H1 (cell line): Measurements from ENCODE around the gene KCNG3. TPM values are rescaled to one million over a fixed set of nuclear protein-coding genes. Genes with fewer than 3 reads are reported as not detected.

ENCODE experiments used
- CTCF ChIA-PET: fragments of 300-600 bp; sonication (Branson Sonifier 250); formaldehyde crosslinking; loops from one replicate; lab custom pipeline; 2021; ENCODE audit not compliant: partially characterized antibody; lab: Charles Lee
- POLR2A ChIA-PET: fragments of 300-600 bp; sonication (Branson Sonifier 250); formaldehyde crosslinking; loops from one replicate; lab custom pipeline; 2021; ENCODE audit warnings: inconsistent platforms; ENCODE audit not compliant: partially characterized antibody; lab: Charles Lee
- DNase-seq, 2 experiments: peaks; one replicate each; pipeline versions ENCODE4 v3.0.0 to v3.0.0-alpha.2; 2010 to 2022; ENCODE audit warnings: low spot score in 2 of 2, low read depth in 1 of 2, mixed read lengths in 1 of 2
- FAIRE-seq: peaks from 2 replicates; lab custom pipeline; 2011; peaks lifted over from hg19 to GRCh38; lab: Jason Lieb, UNC
- H2AFZ ChIP-seq: 2 replicates; pipeline ENCODE4 v1.8.1; 2012; ENCODE audit warnings: low read length, inconsistent platforms
- H2AK5ac ChIP-seq: 2 replicates; pipeline ENCODE4 v1.6.1; 2013; ENCODE audit warnings: low read depth, low read length
- H2BK120ac ChIP-seq: replicated peaks from 2 replicates; pipeline ENCODE3; 2013; ENCODE audit warnings: low read depth, low read length, inconsistent platforms
- H2BK12ac ChIP-seq: 2 replicates; pipeline ENCODE4 v1.6.1; 2013; ENCODE audit warnings: low read depth, low read length
- H2BK15ac ChIP-seq: 2 replicates; pipeline ENCODE4 v1.6.1; 2013; ENCODE audit warnings: low read length
- H2BK20ac ChIP-seq: 2 replicates; pipeline ENCODE4 v1.6.1; 2013; ENCODE audit warnings: low read length
- H2BK5ac ChIP-seq: 2 replicates; pipeline ENCODE4 v1.6.1; 2013; ENCODE audit warnings: low read depth, low read length
- H3K14ac ChIP-seq: 2 replicates; pipeline ENCODE4 v1.6.1; 2013; ENCODE audit warnings: inconsistent platforms; ENCODE audit not compliant: insufficient read length
- H3K18ac ChIP-seq: 2 replicates; pipeline ENCODE4 v1.6.1; 2013; ENCODE audit warnings: low read length; ENCODE audit errors: extremely low read depth
- H3K23ac ChIP-seq: 2 replicates; pipeline ENCODE4 v1.6.1; 2013; ENCODE audit warnings: inconsistent platforms; ENCODE audit not compliant: insufficient read length
- H3K23me2 ChIP-seq: 2 replicates; pipeline ENCODE4 v1.6.1; 2013; ENCODE audit warnings: low read depth, low read length
- H3K27ac ChIP-seq: 2 replicates; pipeline ENCODE4 v1.6.1; 2011; ENCODE audit warnings: low read depth, low read length, inconsistent platforms
- H3K27me3 ChIP-seq, 4 experiments: replicated peaks in 1 of 4; 1 replicate in 1 of 4; 2 replicates in 3 of 4; pipeline versions ENCODE4 v1.6.1 to v1.8.1; 2011 to 2013; ENCODE audit warnings: low read length in 3 of 4, mild to moderate bottlenecking in 3 of 4, inconsistent platforms in 2 of 4, mixed read lengths in 2 of 4, moderate library complexity in 1 of 4; ENCODE audit not compliant: control insufficient read depth in 3 of 4, insufficient read depth in 3 of 4; ENCODE audit errors: extremely low read depth in 1 of 4
- H3K36me3 ChIP-seq, 4 experiments: 2 replicates each; pipeline versions ENCODE4 v1.6.1 to v1.8.1; 2011 to 2013; ENCODE audit warnings: mild to moderate bottlenecking in 4 of 4, low read length in 3 of 4, moderate library complexity in 2 of 4, control low read depth in 1 of 4, inconsistent platforms in 1 of 4; ENCODE audit not compliant: insufficient read depth in 4 of 4, control insufficient read depth in 2 of 4
- H3K4ac ChIP-seq: replicated peaks from 2 replicates; pipeline ENCODE3; 2013; ENCODE audit warnings: low read length, low read depth, mixed read lengths, inconsistent platforms; ENCODE audit not compliant: insufficient read length
- H3K4me1 ChIP-seq, 4 experiments: replicated peaks in 1 of 4; 1 replicate in 1 of 4; 2 replicates in 3 of 4; pipeline versions ENCODE4 v1.6.1 to v1.8.1; 2011 to 2013; ENCODE audit warnings: low read length in 3 of 4, inconsistent platforms in 2 of 4, mixed read lengths in 1 of 4; ENCODE audit not compliant: insufficient read depth in 4 of 4, control insufficient read depth in 3 of 4
- H3K4me2 ChIP-seq, 2 experiments: 2 replicates each; pipeline versions ENCODE4 v1.6.1 to v1.8.1; 2011 to 2013; ENCODE audit warnings: low read depth in 2 of 2, low read length in 2 of 2, control low read depth in 1 of 2, inconsistent platforms in 1 of 2, mild to moderate bottlenecking in 1 of 2; ENCODE audit not compliant: insufficient read depth in 1 of 2
- H3K4me3 ChIP-seq, 4 experiments: fragments of 200-600, 300-600 bp in 1 of 4; sonication (generic), shearing (Covaris generic), sonication (Bioruptor Twin) in 1 of 4; 2 replicates each; pipeline versions ENCODE4 v1.5.1 to v1.8.1; 2011 to 2016; ENCODE audit warnings: low read length in 4 of 4, low read depth in 3 of 4, control low read depth in 2 of 4, inconsistent platforms in 2 of 4, mild to moderate bottlenecking in 2 of 4, mixed read lengths in 1 of 4, moderate library complexity in 1 of 4; ENCODE audit not compliant: insufficient read depth in 2 of 4; ENCODE audit errors: extremely low read depth in 1 of 4
- H3K56ac ChIP-seq: replicated peaks from 2 replicates; pipeline ENCODE3; 2013; ENCODE audit warnings: low read depth, mild to moderate bottlenecking, mixed read lengths, low read length, inconsistent platforms; ENCODE audit not compliant: insufficient read length
- H3K79me1 ChIP-seq: 2 replicates; pipeline ENCODE4 v1.6.1; 2013; ENCODE audit warnings: low read depth, low read length, control low read depth
- H3K79me2 ChIP-seq, 2 experiments: 2 replicates each; pipeline versions ENCODE4 v1.6.1 to v1.8.1; 2012 to 2013; ENCODE audit warnings: low read length in 2 of 2, mild to moderate bottlenecking in 2 of 2, inconsistent platforms in 1 of 2; ENCODE audit not compliant: insufficient read depth in 2 of 2, control insufficient read depth in 1 of 2
- H3K9ac ChIP-seq, 4 experiments: replicated peaks in 1 of 4; 1 replicate in 1 of 4; 2 replicates in 3 of 4; pipeline versions ENCODE4 v1.6.1 to v1.8.1; 2011 to 2013; ENCODE audit warnings: low read depth in 3 of 4, low read length in 3 of 4, control low read depth in 2 of 4, mild to moderate bottlenecking in 2 of 4, moderate library complexity in 2 of 4, inconsistent platforms in 1 of 4; ENCODE audit errors: extremely low read depth in 1 of 4
- H3K9me3 ChIP-seq, 2 experiments: 2 replicates each; pipeline versions ENCODE4 v1.6.1 to v1.8.1; 2012 to 2013; ENCODE audit warnings: mild to moderate bottlenecking in 2 of 2, moderate library complexity in 2 of 2, control low read depth in 1 of 2, inconsistent platforms in 1 of 2, low read depth in 1 of 2, low read length in 1 of 2, mixed read lengths in 1 of 2; ENCODE audit not compliant: insufficient read depth in 2 of 2
- H4K20me1 ChIP-seq, 2 experiments: replicated peaks in 1 of 2; 2 replicates each; pipeline versions ENCODE3 to v1.8.1; 2011 to 2013; ENCODE audit warnings: inconsistent platforms in 2 of 2, low read length in 2 of 2, mild to moderate bottlenecking in 1 of 2; ENCODE audit not compliant: insufficient read depth in 2 of 2, control insufficient read depth in 1 of 2
- H4K5ac ChIP-seq: 2 replicates; pipeline ENCODE4 v1.6.1; 2013; ENCODE audit warnings: low read length, low read depth, mixed read lengths, inconsistent platforms; ENCODE audit not compliant: insufficient read length
- H4K8ac ChIP-seq: 2 replicates; pipeline ENCODE4 v1.8.0; 2013; ENCODE audit warnings: mild to moderate bottlenecking, moderate library complexity, low read length, inconsistent platforms; ENCODE audit not compliant: insufficient read depth; ENCODE audit errors: extremely low read depth
- H4K91ac ChIP-seq: replicated peaks from 2 replicates; pipeline ENCODE3; 2013; ENCODE audit warnings: low read length, mixed read lengths, inconsistent platforms; ENCODE audit not compliant: insufficient read length
- CREB1 ChIP-seq: IDR thresholded peaks from 2 replicates; pipeline ENCODE4 v1.6.1; 2012; ENCODE audit warnings: inconsistent platforms
- EGR1 ChIP-seq: IDR thresholded peaks from 2 replicates; pipeline ENCODE4 v1.6.1; 2011; ENCODE audit warnings: low read depth, low read length, borderline replicate concordance
- NRF1 ChIP-seq: IDR thresholded peaks from 2 replicates; pipeline ENCODE4 v1.6.1; 2011; ENCODE audit warnings: mild to moderate bottlenecking, low read depth, low read length, improper control_type of control experiment
- RFX5 ChIP-seq: IDR thresholded peaks from 2 replicates; pipeline ENCODE4 v1.6.1; 2011; ENCODE audit warnings: low read depth, low read length, improper control_type of control experiment, borderline replicate concordance
- WGBS, 2 experiments: shearing (Covaris generic) in 1 of 2; methylation state at CpG; one replicate each; pipeline versions ENCODE4 v1.1.6 to v1.1.7; 2013 to 2015; ENCODE audit warnings: low lambda C conversion rate in 2 of 2, mixed read lengths in 2 of 2, inconsistent platforms in 1 of 2, low coverage in 1 of 2, missing lambda C conversion rate in 1 of 2; ENCODE audit not compliant: insufficient replicate concordance in 2 of 2, insufficient coverage in 1 of 2, insufficient read length in 1 of 2; ENCODE audit errors: extremely low coverage in 1 of 2, missing lambda C conversion rate in 1 of 2; 5-methylcytosine and 5-hydroxymethylcytosine counted together
- polyA plus RNA-seq, 7 experiments: library from polyadenylated mRNA; depleted of rRNA in 3 of 7; stranded (reverse) in 5 of 7; unstranded in 2 of 7; fragments of >200 nt in 5 of 7; fragments of 200-250 nt in 2 of 7; gene quantifications; 1 replicate in 5 of 7; 2 replicates in 1 of 7; 4 replicates in 1 of 7; pipeline versions ENCODE4 v1.2.1 to v1.2.3, GENCODE V29; 2011 to 2013; ENCODE audit warnings: missing spikeins in 2 of 7, mixed read lengths in 2 of 7
- total RNA-seq: library from RNA; stranded (reverse); fragmentation: NEBNext Ultra II Directional; extraction: Animal tissue kit (Norgen Biotek cat#: 25700); gene quantifications from 2 replicates; pipeline ENCODE4 v1.2.1, GENCODE V29; 2021

KCNG3 gene
- total and polyA plus RNA-seq, 2 of the 8 experiments (the other 6 are each of a cell fraction or from before 2014, with no cell fraction given) = 8.1 to 21.3 TPM

GRCh38 chr2:42456126-42456839, 37.5 kb downstream of the KCNG3 start:
- Histone ChIP-seq H2AFZ (no peak overlapping the region), H3K4me1 (peaks cover 2 to 5% (median 4%) of the 10 kb centered on the region in 4 experiments)
- no peak for DNase-seq
- TF ChIP-seq NRF1 (no peak), RFX5 (no peak), EGR1 (no peak), CREB1 (no peak)
- TF ChIP-seq, all 59 proteins: peak for 0
- Histone ChIP-seq H2BK20ac (no peak overlapping the region), H3K9me3 (no peaks in the 10 kb centered on the region), H3K56ac (no peak overlapping the region), H3K27me3 (no peaks in the 10 kb centered on the region), H4K5ac (no peak overlapping the region), H3K79me2 (peaks cover 13 to 88% of the 10 kb centered on the region in 2 experiments; a peak in 3 of 4 replicates), H3K23ac (no peak overlapping the region), H3K23me2 (no peaks in the 10 kb centered on the region), H2BK15ac (no peak overlapping the region), H3K18ac (no peak overlapping the region), H2BK5ac (no peak overlapping the region), H2BK120ac (no peak overlapping the region), H2BK12ac (no peak overlapping the region), H3K36me3 (peaks cover 0 to 5% (median 0%) of the 10 kb centered on the region in 4 experiments; a peak in 1 of 8 replicates), H4K91ac (no peak overlapping the region), H3K79me1 (peaks cover 13% of the 10 kb centered on the region), H3K9ac (no peak overlapping the region), H3K27ac (no peak overlapping the region), H3K4me3 (no peak overlapping the region), H3K4me2 (no peak overlapping the region), H4K8ac (no peak overlapping the region; the same call in 1 of the 2 replicates), H3K14ac (no peak overlapping the region), H2AK5ac (no peak overlapping the region), H4K20me1 (peaks cover 6 to 7% of the 10 kb centered on the region in 2 experiments), H3K4ac (no peak overlapping the region)
- 90% methylated on average over 3 of the region's 3 CpGs; no CpG with 5 or more reads in 1 of the 2 experiments for WGBS, 2 experiments
- ChIA-PET CTCF (interaction anchor here (0.6 to 2.8 kb wide), 20 partner anchors 9 to 1086 kb away, joined by 3 to 11 read pairs (median 4); no protein-coding TSS in a partner anchor), POLR2A (no interaction called here)
- no peak for FAIRE-seq
